Measurements from ENCODE around the gene ZMPSTE24. TPM values are rescaled to one million over a fixed set of nuclear protein-coding genes. Genes with fewer than 3 reads are reported as not detected.

ZMPSTE24 gene
- polyA plus RNA-seq, 2 of the 4 experiments (the other 2 are of a cell fraction), result 44.3 to 61.3 TPM

GRCh38 chr1:40299366-40300248 lies 41.6 kb downstream of the ZMPSTE24 start (continued):
- TF ChIP-seq, protein P1, sequence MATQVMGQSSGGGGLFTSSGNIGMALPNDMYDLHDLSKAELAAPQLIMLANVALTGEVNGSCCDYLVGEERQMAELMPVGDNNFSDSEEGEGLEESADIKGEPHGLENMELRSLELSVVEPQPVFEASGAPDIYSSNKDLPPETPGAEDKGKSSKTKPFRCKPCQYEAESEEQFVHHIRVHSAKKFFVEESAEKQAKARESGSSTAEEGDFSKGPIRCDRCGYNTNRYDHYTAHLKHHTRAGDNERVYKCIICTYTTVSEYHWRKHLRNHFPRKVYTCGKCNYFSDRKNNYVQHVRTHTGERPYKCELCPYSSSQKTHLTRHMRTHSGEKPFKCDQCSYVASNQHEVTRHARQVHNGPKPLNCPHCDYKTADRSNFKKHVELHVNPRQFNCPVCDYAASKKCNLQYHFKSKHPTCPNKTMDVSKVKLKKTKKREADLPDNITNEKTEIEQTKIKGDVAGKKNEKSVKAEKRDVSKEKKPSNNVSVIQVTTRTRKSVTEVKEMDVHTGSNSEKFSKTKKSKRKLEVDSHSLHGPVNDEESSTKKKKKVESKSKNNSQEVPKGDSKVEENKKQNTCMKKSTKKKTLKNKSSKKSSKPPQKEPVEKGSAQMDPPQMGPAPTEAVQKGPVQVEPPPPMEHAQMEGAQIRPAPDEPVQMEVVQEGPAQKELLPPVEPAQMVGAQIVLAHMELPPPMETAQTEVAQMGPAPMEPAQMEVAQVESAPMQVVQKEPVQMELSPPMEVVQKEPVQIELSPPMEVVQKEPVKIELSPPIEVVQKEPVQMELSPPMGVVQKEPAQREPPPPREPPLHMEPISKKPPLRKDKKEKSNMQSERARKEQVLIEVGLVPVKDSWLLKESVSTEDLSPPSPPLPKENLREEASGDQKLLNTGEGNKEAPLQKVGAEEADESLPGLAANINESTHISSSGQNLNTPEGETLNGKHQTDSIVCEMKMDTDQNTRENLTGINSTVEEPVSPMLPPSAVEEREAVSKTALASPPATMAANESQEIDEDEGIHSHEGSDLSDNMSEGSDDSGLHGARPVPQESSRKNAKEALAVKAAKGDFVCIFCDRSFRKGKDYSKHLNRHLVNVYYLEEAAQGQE (IDR thresholded peaks at IDR 0.05), result no peak
- TF ChIP-seq ZFP36 (IDR thresholded peaks at IDR 0.05; ENCODE audit: borderline replicate concordance, partially characterized antibody), result no peak
- no peak for TF ChIP-seq NPAS2 (CRISPR knock-in tag; IDR thresholded peaks at IDR 0.05; ENCODE audit: borderline replicate concordance)

DNA sequence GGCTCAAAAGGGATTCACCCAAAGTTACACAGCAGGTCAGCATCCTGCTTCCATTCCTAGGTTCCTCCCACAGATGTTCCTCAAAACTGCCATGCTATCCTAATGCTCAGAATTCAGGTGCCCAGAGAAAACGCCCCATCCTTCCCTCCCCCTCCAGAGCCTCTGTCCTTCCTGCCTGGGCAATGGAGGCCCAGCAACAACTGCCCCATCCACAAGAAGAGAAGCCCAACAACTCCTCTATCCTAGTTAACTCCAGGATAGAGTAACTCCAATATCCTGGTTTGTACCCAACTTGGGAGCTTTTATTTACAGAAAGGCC lies 42.2 kb downstream of the ZMPSTE24 start:
- TF ChIP-seq EHF (CRISPR knock-in tag; IDR thresholded peaks at IDR 0.05) (no peak), HEYL (CRISPR knock-in tag; IDR thresholded peaks at IDR 0.05) (no peak), FOSB (CRISPR knock-in tag; IDR thresholded peaks at IDR 0.05) (no peak), JUNB (IDR thresholded peaks at IDR 0.05) (no peak), CHD2 (IDR thresholded peaks at IDR 0.05; ENCODE audit: low read length, partially characterized antibody) (no peak)
- POLR2A ChIA-PET, result no interaction called here
- Histone ChIP-seq H3K9me3 (no peaks in the 10 kb centered on the region), H3K4me3 (no peak overlapping the region), H3K4me1 (no peaks in the 10 kb centered on the region), H3K4me2 (no peak overlapping the region), H3K27ac (no peak overlapping the region)
- WGBS (ENCODE audit: missing lambda C conversion rate), result 43% methylated on average over 1 of the region's 1 CpG
- ATAC-seq (no peak), DNase-seq (ENCODE audit: low read depth in 1 of 2, low spot score in 1 of 2) (no peak), FAIRE-seq (no peak)
- CTCF ChIA-PET, result interaction anchor here (0.5 to 1.7 kb wide), 3 partner anchors 15 to 214 kb away, joined by 3 to 5 read pairs (median 4); no protein-coding TSS in a partner anchor

DNA sequence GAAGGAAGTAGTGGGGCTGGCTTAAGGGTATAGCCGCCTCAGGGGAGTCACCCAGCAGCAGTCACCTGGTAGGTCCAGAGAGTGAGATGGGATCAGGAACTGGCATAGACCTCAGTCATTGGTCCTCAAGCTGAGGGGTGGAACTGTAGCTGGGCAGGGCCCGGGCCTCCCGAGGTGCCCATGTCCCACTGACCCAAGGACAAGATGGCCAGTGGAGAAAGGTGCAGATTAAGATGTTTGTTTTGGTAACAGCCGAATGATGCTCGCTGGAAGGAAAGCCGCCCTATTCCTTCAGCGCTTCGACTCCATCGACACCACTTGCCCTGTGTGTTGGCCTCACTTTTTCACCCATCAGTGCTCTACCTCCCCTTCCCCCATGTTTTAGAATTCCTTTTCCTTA lies 42.6 kb downstream of the ZMPSTE24 start:
- ChIA-PET CTCF (interaction anchor here (1.2 to 1.7 kb wide), 2 partner anchors 14 to 38 kb away, joined by 4 to 5 read pairs; no protein-coding TSS in a partner anchor), POLR2A (no interaction called here)
- WGBS (ENCODE audit: missing lambda C conversion rate), result 86% methylated on average over 8 of the region's 9 CpGs

GRCh38 chr1:40301066-40301465 lies 43.0 kb downstream of the ZMPSTE24 start:
- TF ChIP-seq PBX3 (IDR thresholded peaks at IDR 0.05) (no peak), ZSCAN20 (CRISPR knock-in tag; IDR thresholded peaks at IDR 0.05) (no peak), POLR2AphosphoS2 (conservative IDR thresholded peaks at IDR 0.05; ENCODE audit: low read length) (no peak), TP53 (CRISPR knock-in tag; IDR thresholded peaks at IDR 0.05) (no peak), MAZ (IDR thresholded peaks at IDR 0.05; ENCODE audit: borderline replicate concordance, low read depth, low read length) (no peak), KDM1A (IDR thresholded peaks at IDR 0.05; ENCODE audit: low read depth) (no peak)
- TF ChIP-seq, protein P2, sequence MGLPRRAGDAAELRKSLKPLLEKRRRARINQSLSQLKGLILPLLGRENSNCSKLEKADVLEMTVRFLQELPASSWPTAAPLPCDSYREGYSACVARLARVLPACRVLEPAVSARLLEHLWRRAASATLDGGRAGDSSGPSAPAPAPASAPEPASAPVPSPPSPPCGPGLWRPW (IDR thresholded peaks at IDR 0.05), result no peak
- Histone ChIP-seq H3K4me3 (no peak overlapping the region), H3K9me3 (no peaks in the 10 kb centered on the region), H3K4me1 (no peaks in the 10 kb centered on the region), H3K27ac (no peak overlapping the region), H3K4me2 (no peak overlapping the region)
- ChIA-PET POLR2A (no interaction called here), CTCF (interaction anchor here (1.2 to 1.7 kb wide), 2 partner anchors 14 to 38 kb away, joined by 4 to 5 read pairs; no protein-coding TSS in a partner anchor)
- 40% methylated on average over 1 of the region's 10 CpGs for WGBS (ENCODE audit: missing lambda C conversion rate)
- FAIRE-seq, result no peak
- DNase-seq (ENCODE audit: low read depth in 1 of 2, low spot score in 1 of 2), result no peak
- ATAC-seq, result no peak

More for the DNA sequence above, 42.6 kb downstream of the ZMPSTE24 start:
- DNase-seq (ENCODE audit: low read depth in 1 of 2, low spot score in 1 of 2) (no peak), FAIRE-seq (no peak), ATAC-seq (no peak)
- Histone ChIP-seq H3K4me2 (no peak overlapping the region), H3K9me3 (no peaks in the 10 kb centered on the region), H3K27ac (no peak overlapping the region), H3K4me1 (no peaks in the 10 kb centered on the region), H3K4me3 (no peak overlapping the region)
- no peak for TF ChIP-seq SREBF2 (IDR thresholded peaks at IDR 0.05)

Measured in A549 (cell line).